Measurements from ENCODE around the gene TENM3. TPM values are rescaled to one million over a fixed set of nuclear protein-coding genes. Genes with fewer than 3 reads are reported as not detected.

TENM3 gene
- total RNA-seq, 1 donor from 2014 or later, result 11.0 TPM

GRCh38 chr4:182822554-182822953 is 579.4 kb downstream of the TENM3 start:
- no peak overlapping the region for H3K27ac ChIP-seq
- no peak for DNase-seq (ENCODE audit: extremely low spot score in 2 of 2)
- H3K36me3 ChIP-seq, result no peaks in the 10 kb centered on the region
- no peak overlapping the region for H3K4me3 ChIP-seq
- intact Hi-C loops (cut with DNase I), result no loop called here
- TF ChIP-seq POLR2A (IDR thresholded peaks at IDR 0.05), result no peak
- H3K27me3 ChIP-seq, result no peaks in the 10 kb centered on the region
- H3K9me3 ChIP-seq, result no peaks in the 10 kb centered on the region
- H3K4me1 ChIP-seq, result no peaks in the 10 kb centered on the region

- TF ChIP-seq POLR2AphosphoS5 (IDR thresholded peaks at IDR 0.05; ENCODE audit: insufficient read depth in 1 of 2, low read depth in 1 of 2), result no peak
- no peak for TF ChIP-seq POLR2A (IDR thresholded peaks at IDR 0.05)
- TF ChIP-seq CTCF (IDR thresholded peaks at IDR 0.05), result no peak
- intact Hi-C loops (cut with DNase I), result no loop called here
Observed at GRCh38 chr4:182823576-182823975, 580.4 kb downstream of the TENM3 start.

GRCh38 chr4:182825003-182825402 is 581.8 kb downstream of the TENM3 start:
- Histone ChIP-seq H3K4me1 (no peaks in the 10 kb centered on the region), H3K9me3 (no peaks in the 10 kb centered on the region), H3K27me3 (no peaks in the 10 kb centered on the region), H3K27ac (no peak overlapping the region), H3K36me3 (no peaks in the 10 kb centered on the region), H3K4me3 (no peak overlapping the region)
- intact Hi-C loops (cut with DNase I), result no loop called here
- TF ChIP-seq POLR2AphosphoS5 (IDR thresholded peaks at IDR 0.05; ENCODE audit: insufficient read depth in 1 of 2, low read depth in 1 of 2), result no peak
- TF ChIP-seq CTCF (IDR thresholded peaks at IDR 0.05), result no peak
- no peak for TF ChIP-seq POLR2A (IDR thresholded peaks at IDR 0.05)
- no peak for DNase-seq (ENCODE audit: extremely low spot score in 2 of 2)

More at GRCh38 chr4:182823576-182823975, 580.4 kb downstream of the TENM3 start:
- no peak for DNase-seq (ENCODE audit: extremely low spot score in 2 of 2)
- no peak overlapping the region for H3K27ac ChIP-seq
- H3K27me3 ChIP-seq, result no peaks in the 10 kb centered on the region
- no peak overlapping the region for H3K4me3 ChIP-seq
- H3K36me3 ChIP-seq, result no peaks in the 10 kb centered on the region
- H3K9me3 ChIP-seq, result no peaks in the 10 kb centered on the region
- no peaks in the 10 kb centered on the region for H3K4me1 ChIP-seq

DNA sequence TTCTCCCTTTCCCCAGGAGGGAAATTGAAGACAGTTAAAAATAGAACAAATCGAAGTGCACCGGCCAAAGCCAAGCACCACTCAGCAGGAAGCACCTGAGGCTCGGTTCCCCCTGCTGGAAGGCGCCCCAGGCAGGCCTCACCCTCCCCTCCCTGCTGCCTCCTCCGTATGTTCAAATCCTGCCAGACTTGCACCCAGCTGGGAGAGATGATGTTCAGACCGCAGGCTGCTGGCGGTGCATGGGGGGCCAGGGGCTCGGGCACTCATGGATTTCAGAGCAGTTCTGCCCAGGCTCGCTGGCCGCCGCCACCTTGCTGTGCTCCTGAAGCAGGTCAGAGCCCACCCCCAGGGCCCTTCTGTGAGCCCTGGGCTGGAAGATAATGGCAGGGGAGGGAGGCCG is 582.6 kb downstream of the TENM3 start:
- no peak for DNase-seq (ENCODE audit: extremely low spot score in 2 of 2)
- no peak overlapping the region for H3K27ac ChIP-seq
- no peaks in the 10 kb centered on the region for H3K36me3 ChIP-seq
- TF ChIP-seq CTCF (IDR thresholded peaks at IDR 0.05) (no peak), POLR2AphosphoS5 (IDR thresholded peaks at IDR 0.05; ENCODE audit: insufficient read depth in 1 of 2, low read depth in 1 of 2) (no peak), POLR2A (IDR thresholded peaks at IDR 0.05) (no peak)
- H3K4me3 ChIP-seq, result no peak overlapping the region
- no peaks in the 10 kb centered on the region for H3K4me1 ChIP-seq
- intact Hi-C loops (cut with DNase I), result no loop called here
- H3K9me3 ChIP-seq, result no peaks in the 10 kb centered on the region
- H3K27me3 ChIP-seq, result no peaks in the 10 kb centered on the region

DNA sequence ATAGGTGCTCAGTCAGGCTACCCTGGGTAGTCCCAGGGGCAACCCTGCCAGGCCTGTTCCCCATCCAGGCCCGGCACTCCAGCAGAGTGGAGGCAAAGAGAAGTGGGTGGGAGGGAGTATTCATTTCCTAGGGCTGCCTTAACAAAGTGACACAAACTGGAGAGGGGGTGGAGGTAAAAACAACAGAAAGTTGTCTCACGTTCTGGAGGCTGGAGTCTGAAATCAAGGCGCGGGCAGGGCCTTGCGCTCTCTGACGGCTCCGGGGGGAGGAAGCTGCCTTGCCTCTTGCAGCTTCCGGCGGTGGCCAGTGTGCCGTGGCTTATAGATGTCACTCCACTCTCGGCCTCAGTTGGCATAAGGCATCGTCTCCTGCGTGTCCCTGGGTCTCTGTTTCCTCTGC is 583.2 kb downstream of the TENM3 start:
- no peaks in the 10 kb centered on the region for H3K9me3 ChIP-seq
- no peaks in the 10 kb centered on the region for H3K27me3 ChIP-seq
- H3K4me1 ChIP-seq, result no peaks in the 10 kb centered on the region
- intact Hi-C loops (cut with DNase I), result no loop called here
- no peak for TF ChIP-seq CTCF (IDR thresholded peaks at IDR 0.05)
- TF ChIP-seq POLR2AphosphoS5 (IDR thresholded peaks at IDR 0.05; ENCODE audit: insufficient read depth in 1 of 2, low read depth in 1 of 2), result no peak
- no peak for TF ChIP-seq POLR2A (IDR thresholded peaks at IDR 0.05)
- H3K4me3 ChIP-seq, result no peak overlapping the region
- no peak overlapping the region for H3K27ac ChIP-seq
- DNase-seq (ENCODE audit: extremely low spot score in 2 of 2), result no peak
- H3K36me3 ChIP-seq, result no peaks in the 10 kb centered on the region

- Histone ChIP-seq H3K27ac (no peak overlapping the region), H3K27me3 (no peaks in the 10 kb centered on the region), H3K9me3 (no peaks in the 10 kb centered on the region), H3K4me1 (no peaks in the 10 kb centered on the region), H3K36me3 (no peaks in the 10 kb centered on the region), H3K4me3 (no peak overlapping the region)
- no peak for TF ChIP-seq POLR2A (IDR thresholded peaks at IDR 0.05)
- TF ChIP-seq CTCF (IDR thresholded peaks at IDR 0.05), result no peak
- no peak for TF ChIP-seq POLR2AphosphoS5 (IDR thresholded peaks at IDR 0.05; ENCODE audit: insufficient read depth in 1 of 2, low read depth in 1 of 2)
- DNase-seq (ENCODE audit: extremely low spot score in 2 of 2), result no peak
- intact Hi-C loops (cut with DNase I), result no loop called here
Observed at GRCh38 chr4:182827166-182827565, 584.0 kb downstream of the TENM3 start.

All from vagina (tissue), 2 donors.